ENCODE data around the gene SEC14L5. TPM values are rescaled to one million over a fixed set of nuclear protein-coding genes. Genes with fewer than 3 reads are reported as not detected.
A peak's percentile ranks its signal among the peaks of the same experiment; 100 is the strongest.

The SEC14L5 gene
- total RNA-seq, 1 donor, result under 0.01 TPM

GRCh38 chr16:4935241-4935855 is 22.8 kb upstream of the SEC14L5 start:
- no peak for TF ChIP-seq CTCF (IDR thresholded peaks at IDR 0.05; ENCODE audit: extremely low read depth, low read depth, low read length)
- Histone ChIP-seq H3K36me3 (ENCODE audit: insufficient read depth, low read length) (no peaks in the 10 kb centered on the region), H3K4me3 (ENCODE audit: insufficient read depth, low read length) (no peak overlapping the region), H3K4me1 (ENCODE audit: insufficient read depth, low read length) (peaks cover 18% of the 10 kb centered on the region), H3K27ac (ENCODE audit: low read depth, low read length) (no peak overlapping the region), H3K79me2 (ENCODE audit: insufficient read depth, low read length) (no peaks in the 10 kb centered on the region), H3K9me3 (ENCODE audit: low read depth, low read length) (no peaks in the 10 kb centered on the region), H4K20me1 (ENCODE audit: insufficient read depth, low read length) (no peaks in the 10 kb centered on the region), H3K4me2 (ENCODE audit: insufficient read depth, low read length) (no peak overlapping the region), H2AFZ (ENCODE audit: low read length) (no peak overlapping the region), H3K27me3 (ENCODE audit: insufficient read depth, low read length) (peaks cover 63% of the 10 kb centered on the region)
- DNase-seq (ENCODE audit: insufficient read length, low spot score, missing footprints), result peak; percentile 94

- Histone ChIP-seq H3K27me3 (ENCODE audit: insufficient read depth, low read length) (peaks cover 60% of the 10 kb centered on the region), H4K20me1 (ENCODE audit: insufficient read depth, low read length) (no peaks in the 10 kb centered on the region), H3K4me1 (ENCODE audit: insufficient read depth, low read length) (peaks cover 18% of the 10 kb centered on the region), H3K79me2 (ENCODE audit: insufficient read depth, low read length) (no peaks in the 10 kb centered on the region), H3K9me3 (ENCODE audit: low read depth, low read length) (no peaks in the 10 kb centered on the region), H3K4me3 (ENCODE audit: insufficient read depth, low read length) (peak overlapping the region; percentile 55), H3K4me2 (ENCODE audit: insufficient read depth, low read length) (peak overlapping the region; percentile 52), H3K36me3 (ENCODE audit: insufficient read depth, low read length) (no peaks in the 10 kb centered on the region), H2AFZ (ENCODE audit: low read length) (peak overlapping the region; percentile 47), H3K27ac (ENCODE audit: low read depth, low read length) (no peak overlapping the region)
- DNase-seq (ENCODE audit: insufficient read length, low spot score, missing footprints), result peak; percentile 76
- no peak for TF ChIP-seq CTCF (IDR thresholded peaks at IDR 0.05; ENCODE audit: extremely low read depth, low read depth, low read length)
Observed at GRCh38 chr16:4936181-4936990, 21.7 kb upstream of the SEC14L5 start.

- no peaks in the 10 kb centered on the region for H3K9me3 ChIP-seq (ENCODE audit: low read depth, low read length)
- no peak within 1 kb of the TSS for H3K27ac ChIP-seq (ENCODE audit: low read depth, low read length)
- H4K20me1 ChIP-seq (ENCODE audit: insufficient read depth, low read length), result no peaks in the 10 kb centered on the region
- no peak for TF ChIP-seq CTCF (IDR thresholded peaks at IDR 0.05; ENCODE audit: extremely low read depth, low read depth, low read length)
- peaks cover 18% of the 10 kb centered on the region for H3K4me1 ChIP-seq (ENCODE audit: insufficient read depth, low read length)
- H2AFZ ChIP-seq (ENCODE audit: low read length), result peak within 1 kb of the TSS; percentile 47
- H3K4me3 ChIP-seq (ENCODE audit: insufficient read depth, low read length), result peak within 1 kb of the TSS; percentile 55
- peak; percentile 84 for DNase-seq (ENCODE audit: insufficient read length, low spot score, missing footprints)
- no peaks in the 10 kb centered on the region for H3K79me2 ChIP-seq (ENCODE audit: insufficient read depth, low read length)
- peaks cover 53% of the 10 kb centered on the region for H3K27me3 ChIP-seq (ENCODE audit: insufficient read depth, low read length)
- H3K36me3 ChIP-seq (ENCODE audit: insufficient read depth, low read length), result no peaks in the 10 kb centered on the region
- H3K4me2 ChIP-seq (ENCODE audit: insufficient read depth, low read length), result peak within 1 kb of the TSS; percentile 52
Observed at GRCh38 chr16:4936991-4937781, 20.9 kb upstream of the SEC14L5 start, which contains the start of gene PPL. Gene PPL (minus strand): TSS chr16:4937148. CDS start chr16:4937045, 103 bp downstream.

Measured in osteoblast (primary cell).